H1 (cell line): ENCODE data around the gene CXCL9.
"Not testable (repeated sequence)": the region's sequence is repeated elsewhere in the genome, so short reads cannot be mapped to it uniquely, and the experiment has no call there.

Source experiments
- CEBPB ChIP-seq: IDR thresholded peaks from 2 replicates; pipeline ENCODE4 v1.6.1; 2012; ENCODE audit warnings: low read depth, low read length
- CHD2 ChIP-seq: IDR thresholded peaks from 2 replicates; pipeline ENCODE4 v1.6.1; 2012; ENCODE audit warnings: low read length, improper control_type of control experiment
- EGR1 ChIP-seq: IDR thresholded peaks from 2 replicates; pipeline ENCODE4 v1.6.1; 2011; ENCODE audit warnings: low read depth, low read length, borderline replicate concordance
- FOSL1 ChIP-seq: IDR thresholded peaks from 2 replicates; pipeline ENCODE4 v1.6.1; 2011; ENCODE audit warnings: mild to moderate bottlenecking, low read depth, low read length, moderate library complexity; ENCODE audit not compliant: insufficient read depth
- POLR2A ChIP-seq, 2 experiments: IDR thresholded peaks; 1 replicate in 1 of 2; 2 replicates in 1 of 2; pipeline ENCODE4 v1.6.1; 2011; ENCODE audit warnings: low read depth in 2 of 2, low read length in 2 of 2, mild to moderate bottlenecking in 2 of 2; ENCODE audit errors: control extremely low read depth in 1 of 2
- POLR2AphosphoS5 ChIP-seq: IDR thresholded peaks from 2 replicates; pipeline ENCODE4 v1.6.1; 2011; ENCODE audit warnings: low read depth, low read length
- RAD21 ChIP-seq, 2 experiments: IDR thresholded peaks in 1 of 2; conservative IDR thresholded peaks in 1 of 2; 2 replicates each; pipeline ENCODE4 v1.6.1; 2011; ENCODE audit warnings: low read depth in 2 of 2, low read length in 2 of 2, improper control_type of control experiment in 1 of 2, inconsistent platforms in 1 of 2, mild to moderate bottlenecking in 1 of 2, moderate library complexity in 1 of 2
- RXRA ChIP-seq: IDR thresholded peaks from 2 replicates; pipeline ENCODE4 v1.6.1; 2011; ENCODE audit warnings: low read depth, mild to moderate bottlenecking, low read length, moderate library complexity; ENCODE audit not compliant: insufficient read depth
- SIN3A ChIP-seq, 2 experiments: IDR thresholded peaks in 1 of 2; conservative IDR thresholded peaks in 1 of 2; 2 replicates each; pipeline ENCODE4 v1.6.1; 2011 to 2012; ENCODE audit warnings: low read length in 2 of 2, improper control_type of control experiment in 1 of 2, low read depth in 1 of 2, mild to moderate bottlenecking in 1 of 2
- SUZ12 ChIP-seq: fragments of 200-600 bp; sonication (generic); IDR thresholded peaks from 2 replicates; pipeline ENCODE4 v1.6.1; 2012; ENCODE audit warnings: mild to moderate bottlenecking, inconsistent platforms, low read length, moderate library complexity, mixed read lengths
- TEAD4 ChIP-seq: IDR thresholded peaks from 2 replicates; pipeline ENCODE4 v1.6.1; 2012; ENCODE audit warnings: low read depth, low read length, inconsistent platforms, mixed read lengths
- TF ChIP-seq, protein P1 (sequence below), 3 experiments: IDR thresholded peaks; 1 replicate in 2 of 3; 2 replicates in 1 of 3; pipeline versions ENCODE4 v1.5.1 to v1.6.1; 2011; ENCODE audit warnings: low read length in 3 of 3, mild to moderate bottlenecking in 3 of 3, inconsistent platforms in 2 of 3, low read depth in 1 of 3, moderate library complexity in 1 of 3; ENCODE audit not compliant: insufficient read depth in 1 of 3; ENCODE audit errors: control extremely low read depth in 1 of 3
- TF ChIP-seq, protein P2 (sequence below): IDR thresholded peaks from 2 replicates; pipeline ENCODE4 v1.6.1; 2011; ENCODE audit warnings: low read length, improper control_type of control experiment
- TF ChIP-seq, protein P3 (sequence below): IDR thresholded peaks from 2 replicates; pipeline ENCODE4 v1.6.1; 2012; ENCODE audit warnings: inconsistent platforms

DNA sequence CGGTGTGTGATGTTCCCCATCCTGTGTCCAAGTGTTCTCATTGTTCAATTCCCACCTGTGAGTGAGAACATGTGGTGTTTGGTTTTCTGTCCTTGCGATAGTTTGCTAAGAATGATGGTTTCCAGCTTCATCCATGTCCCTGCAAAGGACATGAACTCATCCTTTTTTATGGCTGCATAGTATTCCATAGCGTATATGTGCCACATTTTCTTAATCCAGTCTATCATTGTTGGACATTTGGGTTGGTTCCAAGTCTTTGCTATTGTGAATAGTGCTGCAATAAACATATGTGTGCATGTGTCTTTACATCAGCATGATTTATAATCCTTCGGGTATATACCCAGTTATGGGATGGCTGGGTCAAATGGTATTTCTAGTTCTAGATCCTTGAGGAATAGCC is 45.2 kb downstream of the CXCL9 start:
- TF ChIP-seq, protein P1, sequence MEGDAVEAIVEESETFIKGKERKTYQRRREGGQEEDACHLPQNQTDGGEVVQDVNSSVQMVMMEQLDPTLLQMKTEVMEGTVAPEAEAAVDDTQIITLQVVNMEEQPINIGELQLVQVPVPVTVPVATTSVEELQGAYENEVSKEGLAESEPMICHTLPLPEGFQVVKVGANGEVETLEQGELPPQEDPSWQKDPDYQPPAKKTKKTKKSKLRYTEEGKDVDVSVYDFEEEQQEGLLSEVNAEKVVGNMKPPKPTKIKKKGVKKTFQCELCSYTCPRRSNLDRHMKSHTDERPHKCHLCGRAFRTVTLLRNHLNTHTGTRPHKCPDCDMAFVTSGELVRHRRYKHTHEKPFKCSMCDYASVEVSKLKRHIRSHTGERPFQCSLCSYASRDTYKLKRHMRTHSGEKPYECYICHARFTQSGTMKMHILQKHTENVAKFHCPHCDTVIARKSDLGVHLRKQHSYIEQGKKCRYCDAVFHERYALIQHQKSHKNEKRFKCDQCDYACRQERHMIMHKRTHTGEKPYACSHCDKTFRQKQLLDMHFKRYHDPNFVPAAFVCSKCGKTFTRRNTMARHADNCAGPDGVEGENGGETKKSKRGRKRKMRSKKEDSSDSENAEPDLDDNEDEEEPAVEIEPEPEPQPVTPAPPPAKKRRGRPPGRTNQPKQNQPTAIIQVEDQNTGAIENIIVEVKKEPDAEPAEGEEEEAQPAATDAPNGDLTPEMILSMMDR (IDR thresholded peaks at IDR 0.05; ENCODE audit: control extremely low read depth in 1 of 3, insufficient read depth in 1 of 3, low read depth in 1 of 3, low read length in 3 of 3): not testable (repeated sequence)
- TF ChIP-seq, protein P2, sequence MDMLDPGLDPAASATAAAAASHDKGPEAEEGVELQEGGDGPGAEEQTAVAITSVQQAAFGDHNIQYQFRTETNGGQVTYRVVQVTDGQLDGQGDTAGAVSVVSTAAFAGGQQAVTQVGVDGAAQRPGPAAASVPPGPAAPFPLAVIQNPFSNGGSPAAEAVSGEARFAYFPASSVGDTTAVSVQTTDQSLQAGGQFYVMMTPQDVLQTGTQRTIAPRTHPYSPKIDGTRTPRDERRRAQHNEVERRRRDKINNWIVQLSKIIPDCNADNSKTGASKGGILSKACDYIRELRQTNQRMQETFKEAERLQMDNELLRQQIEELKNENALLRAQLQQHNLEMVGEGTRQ: not testable (repeated sequence)
- not testable (repeated sequence) for TF ChIP-seq CHD2; RAD21 (IDR thresholded peaks at IDR 0.05 in 1 of 2, conservative IDR thresholded peaks at IDR 0.05 in 1 of 2; ENCODE audit: low read depth in 2 of 2, low read length in 2 of 2); POLR2AphosphoS5; FOSL1; POLR2A (IDR thresholded peaks at IDR 0.05; ENCODE audit: control extremely low read depth in 1 of 2, low read depth in 2 of 2, low read length in 2 of 2); CEBPB; SUZ12; SIN3A (conservative IDR thresholded peaks at IDR 0.05 in 1 of 2, IDR thresholded peaks at IDR 0.05 in 1 of 2; ENCODE audit: low read depth in 1 of 2, low read length in 2 of 2); RXRA; EGR1; TEAD4
- TF ChIP-seq, protein P3, sequence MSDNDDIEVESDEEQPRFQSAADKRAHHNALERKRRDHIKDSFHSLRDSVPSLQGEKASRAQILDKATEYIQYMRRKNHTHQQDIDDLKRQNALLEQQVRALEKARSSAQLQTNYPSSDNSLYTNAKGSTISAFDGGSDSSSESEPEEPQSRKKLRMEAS: not testable (repeated sequence)
